HG03039 (cell line): ENCODE measurements around the gene IFT52.

Experiments used
- ATAC-seq: cut with Tn5 transposase; IDR thresholded peaks from one replicate; pipeline ENCODE4 v1.9.1; 2021; ENCODE audit warnings: mild to moderate bottlenecking, moderate library complexity; ENCODE audit not compliant: unreplicated experiment

The IFT52 gene

GRCh38 chr20:43686820-43687219 lies 96.1 kb downstream of the IFT52 start:
- no peak for ATAC-seq

- ATAC-seq, result no peak
Observed at GRCh38 chr20:43689165-43689564, 98.4 kb downstream of the IFT52 start.

GRCh38 chr20:43690943-43691598 lies 100.3 kb downstream of the IFT52 start:
- ATAC-seq, result no peak

- ATAC-seq, result peak; percentile 46
Observed at GRCh38 chr20:43691928-43692524, 101.3 kb downstream of the IFT52 start.

GRCh38 chr20:43694763-43695162 lies 104.0 kb downstream of the IFT52 start:
- ATAC-seq, result no peak

GRCh38 chr20:43695571-43695970 lies 104.8 kb downstream of the IFT52 start:
- ATAC-seq, result no peak
